ENCODE measurements around the gene SLC9A6. TPM values are rescaled to one million over a fixed set of nuclear protein-coding genes. Genes with fewer than 3 reads are reported as not detected.

Gene SLC9A6
- total and polyA plus RNA-seq, 2 of the 8 experiments (the other 6 are each of a cell fraction or from before 2014, with no cell fraction given): 8.0 to 14.1 TPM

DNA sequence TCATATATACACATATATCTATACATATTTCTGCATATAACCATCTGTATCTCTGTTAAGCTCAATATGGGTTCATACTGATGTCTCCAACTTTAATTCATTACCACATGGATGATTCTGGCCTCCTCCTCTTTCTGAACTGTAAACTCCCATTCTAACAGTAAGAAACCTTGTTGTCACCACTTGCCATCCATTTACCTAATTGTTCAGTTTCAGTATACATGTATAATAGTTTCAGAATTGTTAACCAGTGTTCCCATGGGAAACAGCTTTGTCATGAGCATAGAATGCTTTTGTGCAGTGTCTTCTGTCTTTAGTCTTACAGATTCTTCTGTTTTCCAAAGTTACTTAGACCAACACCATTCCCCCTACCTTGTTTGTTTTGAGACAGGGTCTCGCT is 35.9 kb downstream of the SLC9A6 start (continued):
- TF ChIP-seq KDM1A (IDR thresholded peaks at IDR 0.05; ENCODE audit: borderline replicate concordance, low read length) (no peak), NRF1 (IDR thresholded peaks at IDR 0.05; ENCODE audit: low read depth, low read length) (no peak), EZH2 (IDR thresholded peaks at IDR 0.05; ENCODE audit: low read depth, low read length, severe bottlenecking) (no peak), SRF (IDR thresholded peaks at IDR 0.05; ENCODE audit: low read depth, low read length) (no peak), POLR2AphosphoS5 (IDR thresholded peaks at IDR 0.05; ENCODE audit: low read depth, low read length) (no peak), CHD1 (IDR thresholded peaks at IDR 0.05; ENCODE audit: low read depth, low read length) (no peak)
